22Rv1 (cell line): ENCODE data around the gene SH3D19.
"Not testable (repeated sequence)": the region's sequence is repeated elsewhere in the genome, so short reads cannot be mapped to it uniquely, and the experiment has no call there.

ENCODE experiments used
- H3K27ac ChIP-seq: fragments of 450-650 bp; 2 replicates; pipeline ENCODE4 v1.5.1; 2017
- ZFX ChIP-seq: fragments of 450-650 bp; IDR thresholded peaks from 2 replicates; pipeline ENCODE4 v1.6.1; 2017; ENCODE audit warnings: antibody characterized with exemption, borderline replicate concordance
- TF ChIP-seq, protein P1 (sequence below): fragments of 450-650 bp; IDR thresholded peaks from 2 replicates; pipeline ENCODE4 v1.5.1; 2017; ENCODE audit warnings: mild to moderate bottlenecking

SH3D19 gene

DNA sequence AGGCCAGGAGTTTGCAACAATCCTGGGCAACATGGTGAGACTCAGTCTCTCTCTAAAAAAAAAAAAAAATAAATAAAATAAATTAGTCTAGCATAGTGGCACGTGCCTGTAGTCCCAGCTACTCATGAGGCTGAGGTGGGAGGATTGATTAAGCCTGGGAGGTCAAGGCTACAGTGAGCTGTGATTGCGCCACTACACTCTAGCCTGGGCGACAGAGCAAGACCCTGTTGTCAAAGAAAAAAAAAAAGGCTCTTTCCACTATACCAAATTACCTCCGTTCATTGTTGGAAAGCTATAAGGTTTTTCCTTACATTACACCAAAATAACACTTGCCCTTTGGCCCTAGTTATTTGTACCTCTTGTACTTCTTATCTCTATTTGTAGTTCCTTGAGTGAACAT is 58.3 kb downstream of the SH3D19 start:
- no peak overlapping the region for H3K27ac ChIP-seq
- TF ChIP-seq ZFX: no peak
- TF ChIP-seq, protein P1, sequence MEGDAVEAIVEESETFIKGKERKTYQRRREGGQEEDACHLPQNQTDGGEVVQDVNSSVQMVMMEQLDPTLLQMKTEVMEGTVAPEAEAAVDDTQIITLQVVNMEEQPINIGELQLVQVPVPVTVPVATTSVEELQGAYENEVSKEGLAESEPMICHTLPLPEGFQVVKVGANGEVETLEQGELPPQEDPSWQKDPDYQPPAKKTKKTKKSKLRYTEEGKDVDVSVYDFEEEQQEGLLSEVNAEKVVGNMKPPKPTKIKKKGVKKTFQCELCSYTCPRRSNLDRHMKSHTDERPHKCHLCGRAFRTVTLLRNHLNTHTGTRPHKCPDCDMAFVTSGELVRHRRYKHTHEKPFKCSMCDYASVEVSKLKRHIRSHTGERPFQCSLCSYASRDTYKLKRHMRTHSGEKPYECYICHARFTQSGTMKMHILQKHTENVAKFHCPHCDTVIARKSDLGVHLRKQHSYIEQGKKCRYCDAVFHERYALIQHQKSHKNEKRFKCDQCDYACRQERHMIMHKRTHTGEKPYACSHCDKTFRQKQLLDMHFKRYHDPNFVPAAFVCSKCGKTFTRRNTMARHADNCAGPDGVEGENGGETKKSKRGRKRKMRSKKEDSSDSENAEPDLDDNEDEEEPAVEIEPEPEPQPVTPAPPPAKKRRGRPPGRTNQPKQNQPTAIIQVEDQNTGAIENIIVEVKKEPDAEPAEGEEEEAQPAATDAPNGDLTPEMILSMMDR: no peak

DNA sequence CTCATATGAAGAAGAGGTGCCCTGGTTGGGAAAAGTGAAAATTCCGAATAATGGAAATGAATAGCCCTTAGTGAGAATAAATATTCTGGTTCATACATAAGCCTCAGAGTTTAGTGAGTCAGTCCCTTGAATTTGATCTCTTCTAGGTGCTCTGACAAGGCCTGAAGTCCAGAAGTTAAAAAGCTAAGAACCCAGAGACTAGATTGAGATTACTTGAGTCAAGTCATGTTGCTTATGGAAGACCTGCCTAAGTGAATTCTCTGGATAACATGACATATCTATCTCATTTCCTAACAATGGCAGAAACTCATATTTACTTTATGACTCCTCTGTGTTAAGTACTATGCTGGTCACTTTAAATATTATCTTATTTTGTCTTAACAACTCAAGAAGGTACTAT is 58.9 kb downstream of the SH3D19 start:
- no peak overlapping the region for H3K27ac ChIP-seq
- TF ChIP-seq ZFX: no peak
- TF ChIP-seq, protein P1: no peak

DNA sequence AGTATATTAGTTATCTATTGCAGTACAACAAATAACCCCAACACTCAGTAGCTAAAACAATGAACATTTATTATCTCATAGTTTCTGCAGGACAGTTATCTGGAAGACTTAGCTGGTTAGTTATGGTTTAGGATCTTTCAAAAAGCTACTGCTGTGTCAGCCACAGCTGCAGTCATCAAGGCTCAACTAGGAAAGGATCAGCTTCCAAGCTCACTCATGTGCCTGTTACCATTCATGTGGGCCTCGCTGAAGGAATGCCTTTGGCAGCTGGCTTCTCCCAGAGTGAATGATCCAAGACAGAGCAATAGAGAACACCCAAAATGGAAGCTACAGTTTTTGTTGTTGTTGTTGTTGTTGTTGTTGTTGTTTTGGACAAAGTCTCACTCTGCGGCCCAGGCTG is 62.0 kb downstream of the SH3D19 start:
- TF ChIP-seq, protein P1: no peak
- no peak for TF ChIP-seq ZFX
- H3K27ac ChIP-seq: no peak overlapping the region

GRCh38 chr4:151260526-151260925 is 64.9 kb downstream of the SH3D19 start:
- H3K27ac ChIP-seq: no peak overlapping the region
- TF ChIP-seq, protein P1: no peak
- TF ChIP-seq ZFX: no peak

DNA sequence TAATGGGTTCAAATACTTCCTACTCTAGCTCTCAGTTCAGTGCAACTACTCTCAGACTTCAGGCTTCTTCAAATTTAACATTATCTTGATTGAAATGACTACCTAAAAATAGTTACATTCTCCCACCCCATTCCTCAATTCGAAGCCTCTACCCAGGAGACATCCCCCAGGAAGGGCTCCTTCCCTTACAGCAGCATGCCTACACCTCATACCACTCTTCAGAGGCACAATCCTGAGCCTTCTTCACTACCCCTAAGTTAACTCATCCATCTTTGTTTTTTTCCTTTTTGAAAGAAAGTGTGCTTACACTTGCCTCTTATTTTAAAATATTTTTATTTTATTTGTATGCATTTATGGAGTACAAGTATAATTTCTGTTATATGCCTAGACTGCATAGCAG is 65.7 kb downstream of the SH3D19 start:
- TF ChIP-seq ZFX: no peak
- TF ChIP-seq, protein P1: no peak
- no peak overlapping the region for H3K27ac ChIP-seq

DNA sequence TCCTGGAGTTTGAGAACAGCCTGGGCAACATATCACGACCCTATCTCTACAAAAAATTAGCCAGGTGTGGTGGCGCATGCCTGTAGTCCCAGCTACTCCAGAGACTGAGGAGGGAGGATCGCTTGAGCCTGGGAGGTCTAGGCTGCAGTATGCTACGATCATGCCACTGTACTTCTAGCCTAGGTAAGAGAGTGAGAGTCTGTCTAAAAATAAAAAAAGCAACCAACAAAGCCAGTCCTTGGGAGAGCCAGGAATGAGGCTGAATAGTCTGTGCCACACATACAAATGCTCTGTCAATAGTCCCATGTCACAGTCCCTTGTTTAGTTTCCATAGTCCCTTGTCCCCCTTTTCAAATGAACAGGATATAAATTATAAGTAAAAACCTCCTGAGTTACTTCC is 67.7 kb downstream of the SH3D19 start:
- no peak for TF ChIP-seq ZFX
- TF ChIP-seq, protein P1: no peak
- H3K27ac ChIP-seq: no peak overlapping the region

GRCh38 chr4:151256134-151256533 is 69.3 kb downstream of the SH3D19 start:
- TF ChIP-seq ZFX: no peak
- TF ChIP-seq, protein P1: no peak
- H3K27ac ChIP-seq: no peak overlapping the region

DNA sequence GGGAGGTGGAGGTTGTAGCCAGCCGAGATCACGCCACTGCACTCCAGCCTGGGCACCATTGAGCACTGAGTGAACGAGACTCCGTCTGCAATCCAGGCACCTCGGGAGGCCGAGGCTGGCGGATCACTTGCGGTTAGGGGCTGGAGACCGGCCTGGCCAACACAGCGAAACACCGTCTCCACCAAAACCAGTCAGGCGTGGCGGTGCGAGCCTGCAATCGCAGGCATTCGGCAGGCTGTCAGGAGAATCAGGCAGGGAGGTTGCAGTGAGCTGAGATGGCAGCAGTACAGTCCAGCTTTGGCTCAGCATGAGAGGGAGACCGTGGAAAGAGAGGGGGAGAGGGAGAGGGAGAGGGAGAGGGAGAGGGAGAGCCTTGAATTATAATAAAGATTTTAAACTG is 69.7 kb downstream of the SH3D19 start:
- not testable (repeated sequence) for H3K27ac ChIP-seq

- not testable (repeated sequence) for H3K27ac ChIP-seq
Observed at GRCh38 chr4:151255226-151255625, 70.2 kb downstream of the SH3D19 start.
